Right lung (tissue), 5 donors: Measurements from ENCODE around the gene MTERF4. TPM values are rescaled to one million over a fixed set of nuclear protein-coding genes. Genes with fewer than 3 reads are reported as not detected.

Experiments
- DNase-seq, 2 donors: peaks; one replicate each; pipeline ENCODE4 v3.0.0-alpha.2; 2013
- polyA plus RNA-seq, 5 donors: library from polyadenylated mRNA; unstranded; fragments of 120-200 nt; gene quantifications; one replicate each; pipeline versions ENCODE4 v1.2.1 to v1.2.3, GENCODE V29; 2013; ENCODE audit warnings: inconsistent platforms in 1 of 5, low replicate concordance in 1 of 5; ENCODE audit not compliant: insufficient read length in 5 of 5, insufficient read depth in 1 of 5

Gene MTERF4
- polyA plus RNA-seq, 5 donors: 75.2 to 105 (median 92.6) TPM

GRCh38 chr2:241051578-241052487 is 50.3 kb downstream of the MTERF4 start:
- DNase-seq: no peak

- DNase-seq: no peak
These were observed 51.2 kb downstream of the MTERF4 start for GRCh38 chr2:241050624-241051577.

GRCh38 chr2:241049739-241050623 is 52.1 kb downstream of the MTERF4 start:
- DNase-seq: no peak

- DNase-seq: no peak
These were observed 53.1 kb downstream of the MTERF4 start for GRCh38 chr2:241048949-241049343.

GRCh38 chr2:241048149-241048948 is 53.7 kb downstream of the MTERF4 start:
- no peak for DNase-seq

GRCh38 chr2:241047253-241048010 is 54.7 kb downstream of the MTERF4 start:
- DNase-seq: no peak

Other genes with a start within 250 kb of the MTERF4 start
- gene AGXT, start 233.5 kb downstream of the MTERF4 start, polyA plus RNA-seq: under 1 TPM; 0.06 to 0.54 (median 0.18) TPM
- 1 to 10 TPM in 4 of 5 donors, under 1 TPM in 1; 0.61 to 4.6 (median 1.4) TPM for gene MAB21L4, start 206.1 kb downstream of the MTERF4 start, polyA plus RNA-seq
- 1 to 10 TPM in 4 of 5 donors, under 1 TPM in 1; 0.95 to 3.5 (median 2.7) TPM for gene CROCC2, start 196.0 kb downstream of the MTERF4 start, polyA plus RNA-seq
- gene SNED1, start 103.7 kb downstream of the MTERF4 start, polyA plus RNA-seq: 10 to 100 TPM; 40.8 to 60.3 (median 54.9) TPM
- gene PASK, start 47.2 kb upstream of the MTERF4 start, polyA plus RNA-seq: 10 to 100 TPM; 18.3 to 25.0 (median 21.2) TPM
- 10 to 100 TPM; 64.8 to 72.2 (median 68.5) TPM for gene PPP1R7, start 48.2 kb upstream of the MTERF4 start, polyA plus RNA-seq
- 1 to 10 TPM; 1.7 to 2.7 (median 2.3) TPM for gene ANO7, start 86.4 kb upstream of the MTERF4 start, polyA plus RNA-seq
- gene HDLBP, start 213.4 kb upstream of the MTERF4 start, polyA plus RNA-seq: 100 to 1,000 TPM; 301 to 450 (median 371) TPM
- gene SEPTIN2, start 213.6 kb upstream of the MTERF4 start, polyA plus RNA-seq: 100 to 1,000 TPM; 464 to 647 (median 546) TPM